Measurements from ENCODE around the gene HBG1. TPM values are rescaled to one million over a fixed set of nuclear protein-coding genes. Genes with fewer than 3 reads are reported as not detected.

The HBG1 gene
- total and polyA plus RNA-seq, 2 of the 8 experiments (the other 6 are each of a cell fraction or from before 2014, with no cell fraction given), result 0.26 TPM; not detected in 1

GRCh38 chr11:5228124-5228523 lies 21.5 kb downstream of the HBG1 start:
- no peak overlapping the region for H3K23ac ChIP-seq (ENCODE audit: insufficient read length)
- H4K20me1 ChIP-seq (replicated peaks in 1 of 2; ENCODE audit: control insufficient read depth in 1 of 2, insufficient read depth in 2 of 2, low read length in 2 of 2), result no peaks in the 10 kb centered on the region
- no peak for FAIRE-seq
- 86 to 100% methylated on average over 2 to 5 of the region's 5 CpGs for WGBS, 2 experiments (ENCODE audit: extremely low coverage in 1 of 2, insufficient coverage in 1 of 2, insufficient read length in 1 of 2, insufficient replicate concordance in 2 of 2, low coverage in 1 of 2, low lambda C conversion rate in 2 of 2, missing lambda C conversion rate in 1 of 2)
- no peak overlapping the region for H3K4me3 ChIP-seq (ENCODE audit: extremely low read depth in 1 of 4, insufficient read depth in 2 of 4, low read depth in 3 of 4, low read length in 4 of 4)
- no peaks in the 10 kb centered on the region for H3K79me2 ChIP-seq (ENCODE audit: control insufficient read depth in 1 of 2, insufficient read depth in 2 of 2, low read length in 2 of 2)
- POLR2A ChIA-PET (ENCODE audit: partially characterized antibody), result no interaction called here
- no peaks in the 10 kb centered on the region for H3K9me3 ChIP-seq (ENCODE audit: insufficient read depth in 2 of 2, low read depth in 1 of 2, low read length in 1 of 2)
- no peaks in the 10 kb centered on the region for H3K79me1 ChIP-seq (ENCODE audit: low read depth, low read length)
- no peaks in the 10 kb centered on the region for H3K27me3 ChIP-seq (replicated peaks in 1 of 4; ENCODE audit: control insufficient read depth in 3 of 4, extremely low read depth in 1 of 4, insufficient read depth in 3 of 4, low read length in 3 of 4)
- H2AFZ ChIP-seq (ENCODE audit: low read length), result no peak overlapping the region
- no peaks in the 10 kb centered on the region for H3K4me1 ChIP-seq (replicated peaks in 1 of 4; ENCODE audit: control insufficient read depth in 3 of 4, insufficient read depth in 4 of 4, low read length in 3 of 4)
- CTCF ChIA-PET (ENCODE audit: partially characterized antibody), result no interaction called here
- H2BK120ac ChIP-seq (replicated peaks; ENCODE audit: low read depth, low read length), result no peak overlapping the region
- no peak overlapping the region for H3K4me2 ChIP-seq (ENCODE audit: insufficient read depth in 1 of 2, low read depth in 2 of 2, low read length in 2 of 2)
- H2BK5ac ChIP-seq (ENCODE audit: low read depth, low read length), result no peak overlapping the region
- no peak overlapping the region for H2AK5ac ChIP-seq (ENCODE audit: low read depth, low read length)
- H2BK12ac ChIP-seq (ENCODE audit: low read depth, low read length), result no peak overlapping the region
- H3K27ac ChIP-seq (ENCODE audit: low read depth, low read length), result no peak overlapping the region
- H4K91ac ChIP-seq (replicated peaks; ENCODE audit: insufficient read length, low read length), result no peak overlapping the region
- no peaks in the 10 kb centered on the region; the same call in 1 of the 2 replicates for H3K23me2 ChIP-seq (ENCODE audit: low read depth, low read length)
- H3K36me3 ChIP-seq (ENCODE audit: control insufficient read depth in 2 of 4, insufficient read depth in 4 of 4, low read length in 3 of 4), result no peaks in the 10 kb centered on the region
- no peak overlapping the region for H3K4ac ChIP-seq (replicated peaks; ENCODE audit: insufficient read length, low read depth, low read length)
- no peak overlapping the region for H2BK15ac ChIP-seq (ENCODE audit: low read length)
- H2BK20ac ChIP-seq (ENCODE audit: low read length), result no peak overlapping the region
- H4K8ac ChIP-seq (ENCODE audit: extremely low read depth, insufficient read depth, low read length), result no peak overlapping the region
- no peak overlapping the region for H4K5ac ChIP-seq (ENCODE audit: insufficient read length, low read depth, low read length)
- H3K9ac ChIP-seq (replicated peaks in 1 of 4; ENCODE audit: extremely low read depth in 1 of 4, low read depth in 3 of 4, low read length in 3 of 4), result no peak overlapping the region
- no peak for DNase-seq (ENCODE audit: low read depth in 1 of 2, low spot score in 2 of 2)
- no peak overlapping the region for H3K56ac ChIP-seq (replicated peaks; ENCODE audit: insufficient read length, low read depth, low read length)
- no peak overlapping the region for H3K18ac ChIP-seq (ENCODE audit: extremely low read depth, low read length)
- no peak overlapping the region for H3K14ac ChIP-seq (ENCODE audit: insufficient read length)
- TF ChIP-seq SUZ12 (IDR thresholded peaks at IDR 0.05; ENCODE audit: low read length) (no peak), POLR2A (IDR thresholded peaks at IDR 0.05; ENCODE audit: control extremely low read depth in 1 of 2, low read depth in 2 of 2, low read length in 2 of 2) (no peak), ZNF274 (IDR thresholded peaks at IDR 0.05; ENCODE audit: borderline replicate concordance, extremely low read depth, low read length) (no peak), RBBP5 (IDR thresholded peaks at IDR 0.05; ENCODE audit: borderline replicate concordance, low read depth, low read length) (no peak), RFX5 (IDR thresholded peaks at IDR 0.05; ENCODE audit: borderline replicate concordance, low read depth, low read length) (no peak), TAF1 (IDR thresholded peaks at IDR 0.05; ENCODE audit: low read depth, low read length) (no peak), SRF (IDR thresholded peaks at IDR 0.05; ENCODE audit: low read depth, low read length) (no peak), RXRA (IDR thresholded peaks at IDR 0.05; ENCODE audit: insufficient read depth, low read depth, low read length) (no peak), KDM1A (IDR thresholded peaks at IDR 0.05; ENCODE audit: borderline replicate concordance, low read length) (no peak), E2F6 (IDR thresholded peaks at IDR 0.05) (no peak), RNF2 (IDR thresholded peaks at IDR 0.05; ENCODE audit: borderline replicate concordance, low read depth, low read length, missing control alignments, poor library complexity, severe bottlenecking) (no peak), CREB1 (IDR thresholded peaks at IDR 0.05) (no peak), BRCA1 (IDR thresholded peaks at IDR 0.05; ENCODE audit: low read depth, low read length) (no peak), HDAC2 (IDR thresholded peaks at IDR 0.05; ENCODE audit: borderline replicate concordance in 1 of 2, low read depth in 2 of 2, low read length in 2 of 2) (no peak)

Data from H1 (cell line).